Left ventricle myocardium inferior (tissue), 1 donor: ENCODE data around the gene CDH15. TPM values are rescaled to one million over a fixed set of nuclear protein-coding genes. Genes with fewer than 3 reads are reported as not detected.

ENCODE experiments used
- DNase-seq: peaks from one replicate; pipeline ENCODE4 v3.0.0-alpha.2; 2020
- H3K27ac ChIP-seq: fragments of 200-600 bp; replicated peaks from 2 replicates; pipeline ENCODE4 v1.8.0; 2021
- H3K27me3 ChIP-seq: fragments of 200-600 bp; 2 replicates; pipeline ENCODE4 v1.8.0; 2021; ENCODE audit warnings: low read depth
- H3K36me3 ChIP-seq: fragments of 200-600 bp; 2 replicates; pipeline ENCODE4 v1.8.0; 2021
- H3K4me1 ChIP-seq: fragments of 200-600 bp; 2 replicates; pipeline ENCODE4 v1.8.0; 2021
- H3K4me3 ChIP-seq: fragments of 200-600 bp; 2 replicates; pipeline ENCODE4 v1.8.0; 2021; ENCODE audit warnings: mild to moderate bottlenecking, moderate library complexity
- H3K9me3 ChIP-seq: fragments of 200-600 bp; replicated peaks from 2 replicates; pipeline ENCODE4 v1.8.0; 2021
- CTCF ChIP-seq: fragments of 200-600 bp; IDR thresholded peaks from 2 replicates; pipeline ENCODE4 v1.8.0; 2021; ENCODE audit warnings: antibody characterized with exemption, mild to moderate bottlenecking, borderline replicate concordance
- intact Hi-C: fragments of 100-400 bp; cut with micrococcal nuclease; formaldehyde crosslinking; loops from one replicate; pipeline ENCODE4 v1.11.0; 2022
- total RNA-seq: library from RNA; stranded (reverse); fragmentation: NEBNext Ultra II Directional; extraction: Animal tissue kit (Norgen Biotek cat#: 25700); gene quantifications from one replicate; pipeline ENCODE4 v1.2.1, GENCODE V29; 2021
- donor health status: DM: no; HTN: yes; CAD: no; lungs with severe emphysema.

CDH15 gene
- total RNA-seq, 1 donor from 2014 or later: not detected

- peaks cover 29% of the 10 kb centered on the region for H3K27me3 ChIP-seq
- peaks cover 11% of the 10 kb centered on the region for H3K4me1 ChIP-seq
- DNase-seq: peak; percentile 29
- no peak for TF ChIP-seq CTCF
- no peaks in the 10 kb centered on the region for H3K36me3 ChIP-seq
- H3K9me3 ChIP-seq: no peaks in the 10 kb centered on the region
- no peak overlapping the region for H3K4me3 ChIP-seq
- no peak overlapping the region for H3K27ac ChIP-seq
- intact Hi-C loops: no loop called here
Observed at GRCh38 chr16:89192956-89193575, 21.5 kb downstream of the CDH15 start.

- Histone ChIP-seq H3K27ac (no peak overlapping the region), H3K36me3 (no peaks in the 10 kb centered on the region), H3K4me1 (peaks cover 11% of the 10 kb centered on the region), H3K27me3 (peaks cover 36% of the 10 kb centered on the region), H3K9me3 (no peaks in the 10 kb centered on the region), H3K4me3 (no peak overlapping the region)
- no peak for TF ChIP-seq CTCF
- intact Hi-C loops: no loop called here
- no peak for DNase-seq
Observed at GRCh38 chr16:89193576-89194293, 22.2 kb downstream of the CDH15 start.

- H3K4me1 ChIP-seq: peaks cover 11% of the 10 kb centered on the region
- intact Hi-C loops: no loop called here
- no peak for DNase-seq
Observed at GRCh38 chr16:89194340-89195311, 23.1 kb downstream of the CDH15 start.

GRCh38 chr16:89195521-89196171, 24.1 kb downstream of the CDH15 start:
- no peaks in the 10 kb centered on the region for H3K36me3 ChIP-seq
- H3K4me1 ChIP-seq: peaks cover 19% of the 10 kb centered on the region
- intact Hi-C loops: no loop called here
- no peak overlapping the region for H3K4me3 ChIP-seq
- no peaks in the 10 kb centered on the region for H3K9me3 ChIP-seq
- TF ChIP-seq CTCF: no peak
- DNase-seq: no peak
- no peak overlapping the region for H3K27ac ChIP-seq
- H3K27me3 ChIP-seq: peaks cover 55% of the 10 kb centered on the region

More at GRCh38 chr16:89194340-89195311, 23.1 kb downstream of the CDH15 start:
- Histone ChIP-seq H3K27me3 (peaks cover 44% of the 10 kb centered on the region), H3K4me3 (no peak overlapping the region), H3K27ac (no peak overlapping the region), H3K36me3 (no peaks in the 10 kb centered on the region), H3K9me3 (no peaks in the 10 kb centered on the region)
- no peak for TF ChIP-seq CTCF

- no peak overlapping the region for H3K4me3 ChIP-seq
- no peak for TF ChIP-seq CTCF
- peaks cover 18% of the 10 kb centered on the region for H3K4me1 ChIP-seq
- no peak overlapping the region for H3K27ac ChIP-seq
- no peaks in the 10 kb centered on the region for H3K9me3 ChIP-seq
- DNase-seq: no peak
- peaks cover 56% of the 10 kb centered on the region for H3K27me3 ChIP-seq
- no peaks in the 10 kb centered on the region for H3K36me3 ChIP-seq
- intact Hi-C loops: no loop called here
Observed at GRCh38 chr16:89197033-89197632, 25.6 kb downstream of the CDH15 start.
